SIG-M5 treated with dmso at 0.1 percent for 504 hours (cell line): ENCODE measurements around the gene TRMT61B.
A peak's percentile ranks its signal among the peaks of the same experiment; 100 is the strongest.

Source experiments
- DNase-seq: peaks from one replicate; lab custom pipeline; 2025; ENCODE audit not compliant: unreplicated experiment; lab: John Stamatoyannopoulos, UW

The TRMT61B gene

GRCh38 chr2:28870146-28870891 is at the start of gene TRMT61B:
TRMT61B (minus strand) TSS chr2:28870309; CDS start chr2:28870277, 32 bp downstream.
- DNase-seq = peak; percentile 96

GRCh38 chr2:28915939-28916338 is 45.8 kb upstream of the TRMT61B start:
- peak; percentile 23 for DNase-seq

DNA sequence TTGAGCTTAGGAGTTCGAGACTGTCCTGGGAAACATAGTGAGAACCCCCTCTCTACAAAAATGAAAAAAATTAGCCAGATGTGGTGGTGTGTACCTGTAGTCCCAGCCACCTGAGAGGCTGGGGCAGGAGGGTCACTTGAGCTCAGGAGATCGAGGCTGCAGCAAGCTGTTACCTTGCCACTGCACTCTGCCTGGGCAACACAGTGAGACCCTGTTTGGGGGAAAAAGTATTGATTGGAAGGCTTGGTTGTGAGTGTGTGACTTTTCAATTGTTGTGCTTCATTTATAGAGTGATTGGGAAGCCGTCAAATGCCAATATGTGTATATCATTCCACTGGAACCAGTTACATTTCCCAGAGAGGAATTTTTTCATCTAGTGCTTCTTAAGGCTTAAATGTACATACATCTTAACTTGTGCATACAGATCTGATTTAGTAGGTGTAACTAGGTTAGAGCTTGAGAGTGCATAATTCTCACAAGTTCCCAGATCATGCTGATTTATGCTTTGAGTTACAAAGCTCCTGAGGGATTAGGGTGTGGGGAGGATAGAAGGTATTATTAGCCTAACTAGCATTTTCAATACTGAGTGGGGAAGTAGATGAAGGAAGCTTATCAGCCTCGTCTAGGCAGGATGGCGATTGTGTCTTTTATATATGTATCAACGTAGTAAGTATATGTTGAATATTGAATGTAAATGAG is 39.7 kb upstream of the TRMT61B start:
- DNase-seq = no peak

- no peak for DNase-seq
Measured at GRCh38 chr2:28908172-28908571, 38.1 kb upstream of the TRMT61B start.

DNA sequence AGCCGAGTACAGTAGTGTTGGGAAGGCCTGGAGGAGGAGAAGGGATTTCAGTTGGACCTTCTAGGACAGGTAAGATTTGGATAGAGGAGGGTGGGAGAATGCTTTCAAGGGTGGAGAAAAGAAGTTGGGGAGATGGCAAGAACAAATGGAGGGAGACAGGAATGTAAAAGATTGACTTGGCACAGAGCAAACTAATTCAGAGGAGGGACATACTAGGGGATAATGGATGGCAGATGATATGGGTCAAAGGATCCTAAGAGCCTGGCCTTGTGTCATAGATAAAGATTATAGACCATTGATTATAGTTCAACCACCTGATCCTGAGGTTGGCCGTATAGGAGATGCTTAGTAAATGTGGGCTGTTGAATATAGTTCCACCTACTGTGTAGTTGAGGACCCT is 36.7 kb upstream of the TRMT61B start:
- DNase-seq = no peak

- no peak for DNase-seq
Measured at GRCh38 chr2:28906376-28906775, 36.3 kb upstream of the TRMT61B start.

- no peak for DNase-seq
Measured at GRCh38 chr2:28905533-28905932, 35.4 kb upstream of the TRMT61B start.

GRCh38 chr2:28904802-28905457 is 34.8 kb upstream of the TRMT61B start:
- DNase-seq = no peak

DNA sequence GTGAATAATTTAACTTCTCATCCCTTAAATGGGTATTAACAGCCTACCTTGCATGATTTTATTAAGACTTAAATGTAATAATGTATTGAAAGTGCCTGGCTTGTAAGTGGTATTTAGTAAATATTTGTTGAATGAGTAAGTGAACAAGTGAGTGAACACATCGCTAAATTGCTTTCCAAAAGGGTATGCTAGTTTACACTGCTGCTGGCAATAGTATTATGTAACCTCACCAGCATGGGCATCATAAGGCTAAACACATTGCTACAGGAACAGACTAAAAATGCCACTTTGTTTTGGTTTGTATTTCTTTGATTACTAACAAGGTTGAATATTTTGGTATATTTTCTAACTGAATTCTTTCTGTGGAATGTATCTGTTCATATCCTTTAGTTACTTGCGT is 34.2 kb upstream of the TRMT61B start:
- no peak for DNase-seq

DNA sequence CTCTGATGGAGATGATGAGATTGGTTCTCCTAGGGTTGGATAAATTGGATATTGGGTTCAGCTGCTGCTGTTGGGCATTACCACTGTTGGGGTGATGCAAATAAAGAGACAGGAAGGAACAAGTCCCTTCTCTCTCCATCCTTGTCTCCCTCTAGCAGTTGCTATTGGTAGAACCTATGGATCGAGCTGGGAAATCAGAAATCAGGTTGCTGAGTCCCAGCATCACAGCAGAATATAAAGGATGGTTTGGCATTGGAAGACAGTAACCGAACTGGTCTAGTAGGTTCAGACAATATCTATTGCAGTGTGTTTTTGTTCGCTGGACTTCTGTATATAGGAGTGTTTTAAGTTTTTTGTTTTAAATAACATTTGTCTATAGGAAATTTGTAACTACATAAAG is 32.5 kb upstream of the TRMT61B start:
- DNase-seq = no peak

GRCh38 chr2:28901841-28902240 is 31.7 kb upstream of the TRMT61B start:
- DNase-seq = no peak

DNA sequence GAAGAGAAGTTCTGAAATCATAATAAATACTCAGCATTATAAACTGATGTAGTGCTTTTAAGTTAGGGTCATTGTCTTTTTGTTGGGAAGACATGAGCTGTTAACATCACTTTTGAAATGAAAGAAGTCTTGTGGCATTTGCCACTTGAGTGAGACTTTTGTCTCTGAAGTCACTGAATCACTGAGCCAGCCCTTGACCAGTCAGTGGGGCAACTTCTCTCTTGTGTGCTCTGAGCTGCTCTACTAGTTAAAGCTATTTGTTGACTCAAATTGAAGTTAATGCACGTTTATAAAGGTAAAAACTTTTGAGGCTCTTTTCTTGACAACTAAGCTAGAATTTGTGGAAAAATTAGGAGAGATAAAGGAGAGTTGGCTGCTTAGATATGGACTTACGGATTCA is 31.1 kb upstream of the TRMT61B start:
- DNase-seq = peak; percentile 9

GRCh38 chr2:28898048-28898447 is 27.9 kb upstream of the TRMT61B start:
- no peak for DNase-seq

GRCh38 chr2:28896906-28897305 is 26.8 kb upstream of the TRMT61B start:
- no peak for DNase-seq

DNA sequence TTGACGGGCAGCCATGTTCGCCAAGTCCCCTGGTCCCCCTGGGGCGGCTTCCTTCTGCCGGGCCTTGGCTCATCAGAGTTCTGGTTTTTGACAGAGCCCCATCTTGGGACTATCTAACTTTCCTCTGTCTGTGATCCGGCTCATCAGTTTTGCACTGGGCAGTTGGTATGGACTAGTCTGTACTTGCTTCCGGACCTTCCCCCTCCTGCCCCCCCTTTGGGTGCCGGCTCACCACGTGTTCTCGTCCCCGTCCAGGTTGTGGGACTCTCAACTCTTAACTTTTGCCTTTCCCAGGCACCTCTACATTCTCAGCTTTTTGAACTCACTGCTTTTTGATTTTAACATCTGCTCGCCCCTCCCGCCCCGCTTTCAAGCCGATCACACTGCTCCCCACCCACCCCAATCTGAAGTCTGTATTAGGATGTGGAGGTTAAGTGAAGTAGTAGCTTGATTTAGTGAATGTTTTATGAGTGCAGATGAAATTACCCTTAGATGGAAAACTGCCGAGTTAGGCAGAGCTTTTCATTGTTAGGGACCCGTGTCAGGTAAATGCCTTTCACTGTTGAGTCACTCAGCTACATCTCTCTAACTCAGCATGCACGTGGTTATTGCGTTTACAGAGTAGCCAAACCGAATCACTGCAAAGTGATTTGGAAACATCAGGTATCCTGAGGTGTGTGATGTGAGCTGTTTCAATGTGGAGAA is 25.2 kb upstream of the TRMT61B start:
- peak; percentile 43 for DNase-seq

- peak; percentile 99 for DNase-seq
Measured at GRCh38 chr2:28894470-28895188, 24.5 kb upstream of the TRMT61B start, which contains the start of gene WDR43. WDR43 (plus strand) TSS chr2:28894667; CDS start chr2:28894699, 32 bp downstream.

- DNase-seq = no peak
Measured at GRCh38 chr2:28893488-28893887, 23.4 kb upstream of the TRMT61B start.

DNA sequence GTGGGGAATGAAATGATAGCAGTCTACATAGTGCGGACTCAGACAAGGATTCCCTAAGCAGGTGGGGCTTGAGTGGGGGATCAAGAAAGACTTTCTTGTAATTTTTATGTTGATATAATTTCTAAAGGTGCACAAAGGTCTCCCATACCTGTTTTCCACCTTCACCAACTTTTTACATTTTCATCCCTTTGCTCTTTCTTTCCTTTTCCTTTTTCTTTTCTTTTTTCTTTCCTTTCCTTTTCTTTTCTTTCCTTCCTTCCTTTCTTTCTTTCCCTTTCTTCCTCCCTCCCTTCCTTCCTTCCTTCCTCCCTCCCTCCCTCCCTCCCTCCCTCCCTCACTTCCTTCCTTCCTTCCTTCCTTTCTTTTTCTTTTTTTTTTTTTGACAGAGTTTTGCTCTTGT is 10.1 kb upstream of the TRMT61B start:
- DNase-seq = no peak

DNA sequence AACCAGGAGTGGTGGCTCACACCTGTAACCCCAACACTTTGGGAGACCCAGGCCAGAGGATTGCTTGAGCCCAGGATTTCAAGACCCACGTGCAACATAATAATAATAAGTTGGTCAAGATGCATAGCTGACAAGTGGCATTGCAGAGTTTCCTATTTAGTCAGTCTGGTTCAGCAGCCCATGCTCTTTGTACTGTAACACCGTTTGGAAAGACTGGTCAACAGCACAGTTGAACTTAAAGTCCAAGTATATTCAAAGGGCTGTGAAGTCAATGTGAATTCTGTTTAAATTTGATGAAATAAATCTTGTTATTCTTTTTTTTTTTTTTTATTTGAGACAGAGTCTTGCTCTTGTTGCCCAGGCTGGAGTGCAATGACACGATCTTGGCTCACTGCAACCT is 1.5 kb upstream of the TRMT61B start:
- DNase-seq = no peak

DNA sequence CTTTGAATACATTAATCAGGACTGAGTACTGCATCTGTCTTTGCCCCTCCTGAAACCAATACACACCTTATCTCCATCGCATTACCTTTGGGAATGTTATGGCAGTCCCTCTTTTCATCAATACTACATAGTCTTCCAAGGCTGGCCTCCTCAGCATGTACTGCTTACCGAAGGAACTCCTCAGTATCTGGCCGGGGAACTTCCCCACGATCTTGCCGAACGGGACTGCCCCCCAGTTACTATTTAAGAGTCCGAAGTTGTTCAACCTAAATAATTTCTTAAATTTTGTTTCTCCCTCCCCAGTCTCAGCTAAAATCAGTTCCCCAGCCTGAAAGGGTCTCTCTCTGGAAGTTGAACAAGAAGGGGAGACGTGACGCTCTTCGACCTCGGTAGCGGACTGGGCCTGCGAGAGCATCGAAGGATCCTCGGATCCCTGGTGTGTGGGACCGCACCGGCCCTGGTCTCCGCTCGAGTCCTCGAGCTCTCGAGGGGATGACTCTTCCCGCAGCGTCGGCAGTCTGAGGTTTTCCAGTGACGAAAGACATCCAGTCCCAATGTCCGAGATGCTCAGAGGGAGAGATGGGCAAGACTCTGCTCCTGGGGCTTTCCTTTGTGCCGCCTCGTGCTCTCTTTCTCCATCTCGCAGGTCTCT is 489 bp downstream of the TRMT61B start:
- DNase-seq = no peak
